ENCODE measurements around the gene DYNLT4.
"Not testable (repeated sequence)": the region's sequence is repeated elsewhere in the genome, so short reads cannot be mapped to it uniquely, and the experiment has no call there.

Gene DYNLT4

DNA sequence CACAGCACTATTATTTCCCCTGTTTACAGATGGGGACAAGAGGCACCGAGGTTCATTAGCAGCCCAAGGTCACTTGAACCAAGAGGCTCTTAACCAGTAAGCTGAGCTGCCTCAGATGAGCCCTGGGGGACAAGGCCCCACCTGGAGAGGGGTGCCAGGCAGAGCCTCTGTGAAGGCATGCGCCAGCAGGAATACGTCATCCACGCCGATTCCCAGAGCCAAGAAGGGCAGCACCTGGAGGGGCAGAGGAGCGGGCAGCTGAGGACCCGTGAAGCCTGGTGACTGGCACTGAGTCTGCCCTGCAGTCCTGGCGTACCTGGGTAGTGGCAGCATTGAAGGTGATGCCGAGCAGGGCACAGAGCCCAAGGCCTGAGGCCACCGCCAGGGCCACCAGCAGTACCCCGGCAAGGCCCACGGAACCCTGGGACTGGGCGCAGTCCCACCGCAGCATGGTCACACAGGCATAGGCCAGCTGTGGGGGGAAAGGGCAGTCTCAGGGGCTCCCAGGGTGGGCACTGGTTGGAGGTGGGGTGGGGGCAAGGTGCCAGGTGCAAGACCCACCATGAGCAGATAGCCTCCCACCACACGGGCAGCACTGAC is 21.8 kb upstream of the DYNLT4 start:
- DNase-seq = no peak

DNA sequence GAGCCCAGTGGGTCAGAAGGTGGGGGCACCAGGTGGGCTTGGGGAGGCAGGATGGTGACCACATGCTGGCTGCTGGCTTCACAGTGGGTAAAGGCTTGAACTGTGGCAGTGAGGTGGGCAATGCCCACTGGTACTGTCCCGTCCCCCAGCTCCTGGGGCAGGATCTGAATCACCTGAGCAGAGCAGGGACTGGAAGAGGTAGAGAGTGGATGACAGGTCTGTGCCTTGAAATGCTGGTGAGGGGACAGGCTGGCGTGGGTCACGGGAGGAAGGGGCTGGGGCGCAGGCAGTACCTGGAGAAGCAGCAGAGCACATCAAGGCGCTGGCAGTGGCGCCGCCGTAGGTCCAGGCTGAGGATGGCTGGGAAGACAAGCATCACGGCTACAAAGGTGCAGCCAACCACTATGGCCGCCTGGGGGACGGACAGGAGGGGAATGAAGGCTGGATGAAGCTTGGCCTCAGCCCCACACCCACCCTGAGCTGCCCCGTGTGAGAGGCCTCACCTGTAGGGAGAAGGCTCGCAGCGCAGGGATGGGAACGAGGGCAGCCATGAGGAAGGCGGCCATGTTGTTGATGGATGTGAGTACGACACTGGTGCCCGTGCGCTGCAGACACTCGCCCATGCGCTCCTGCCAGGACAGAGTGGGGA is 21.0 kb upstream of the DYNLT4 start:
- no peak for DNase-seq

DNA sequence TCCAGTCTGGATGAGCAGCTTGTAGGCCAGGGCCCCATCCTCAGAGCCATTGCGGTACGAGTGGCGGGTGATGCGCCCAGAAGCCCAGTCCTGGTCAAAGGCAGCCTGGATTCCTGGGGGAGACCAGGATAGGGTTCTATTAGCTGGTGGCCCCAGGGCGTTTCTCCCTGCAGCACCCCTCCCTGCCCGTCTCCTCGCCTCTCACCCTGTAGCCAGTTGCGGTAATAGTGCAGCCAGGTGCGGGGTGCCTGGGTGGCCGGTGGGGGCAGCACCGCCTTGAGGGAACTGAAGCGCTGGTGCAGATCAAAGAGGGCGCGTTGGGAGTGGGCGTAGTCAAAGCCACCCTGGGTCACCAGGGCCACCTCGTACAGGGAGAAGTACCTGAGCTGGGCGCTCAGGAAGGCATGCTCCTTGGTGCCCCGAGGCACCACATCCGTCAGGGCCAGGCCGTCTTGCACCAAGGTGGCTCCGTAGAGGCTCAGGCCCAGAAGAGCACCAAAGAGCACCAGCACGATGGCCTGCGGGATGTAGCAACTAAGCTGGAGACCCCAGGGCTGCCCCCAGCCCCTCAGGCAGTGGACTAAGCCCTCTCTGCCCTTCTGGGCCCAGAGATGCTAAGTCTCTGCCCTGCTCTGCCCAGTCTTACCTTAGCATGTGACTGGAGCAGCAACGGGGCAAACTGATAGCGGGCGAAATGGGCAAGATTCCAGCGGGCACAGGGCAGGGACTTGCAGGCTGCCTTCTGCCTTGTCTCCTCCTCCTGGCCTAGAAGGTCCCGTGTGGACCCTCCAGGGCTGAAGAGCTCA is 20.2 kb upstream of the DYNLT4 start:
- DNase-seq = no peak

DNA sequence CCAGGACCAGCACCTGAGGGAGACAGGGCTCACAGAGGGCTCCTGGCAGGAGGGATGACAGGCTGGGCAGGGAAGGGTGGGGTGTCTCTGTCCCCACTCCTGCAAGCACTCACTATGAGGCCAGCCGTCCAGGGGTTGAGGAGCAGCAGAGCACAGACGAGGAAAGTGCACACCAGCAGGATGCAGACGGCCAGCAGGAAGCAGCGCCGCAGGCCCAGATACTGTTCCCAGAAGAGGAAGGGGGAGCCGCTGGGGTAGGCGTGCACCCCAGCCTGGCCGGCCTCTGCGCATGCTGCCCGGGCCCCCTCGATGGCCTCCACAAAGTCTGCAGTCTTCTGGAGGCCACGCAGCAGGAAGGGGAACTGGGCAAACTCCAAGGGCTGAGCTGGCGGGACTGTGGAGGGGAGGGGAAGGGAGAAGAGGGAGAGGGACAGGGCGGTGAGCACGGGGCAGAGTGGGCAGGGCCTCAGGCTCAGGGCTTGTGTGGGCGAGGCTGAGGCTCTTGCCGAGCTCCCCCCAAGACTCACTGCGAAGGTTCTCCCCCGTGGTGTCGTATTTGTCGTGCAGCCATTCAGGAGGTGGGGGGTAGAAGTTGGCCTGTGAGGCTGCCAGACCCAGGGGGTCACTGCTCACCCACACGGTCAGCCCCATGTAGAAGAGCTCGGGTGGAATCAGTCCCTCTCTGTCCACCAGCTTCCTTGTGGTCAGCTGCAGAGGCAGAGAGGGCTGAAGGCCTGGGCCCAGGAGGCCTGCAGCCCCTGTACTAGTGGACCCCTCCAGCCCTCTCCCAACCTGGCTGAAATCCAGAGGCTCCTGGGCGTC is 19.4 kb upstream of the DYNLT4 start:
- DNase-seq = peak in 9 of 14 donors; percentile 16 to 65 (median 49)

DNA sequence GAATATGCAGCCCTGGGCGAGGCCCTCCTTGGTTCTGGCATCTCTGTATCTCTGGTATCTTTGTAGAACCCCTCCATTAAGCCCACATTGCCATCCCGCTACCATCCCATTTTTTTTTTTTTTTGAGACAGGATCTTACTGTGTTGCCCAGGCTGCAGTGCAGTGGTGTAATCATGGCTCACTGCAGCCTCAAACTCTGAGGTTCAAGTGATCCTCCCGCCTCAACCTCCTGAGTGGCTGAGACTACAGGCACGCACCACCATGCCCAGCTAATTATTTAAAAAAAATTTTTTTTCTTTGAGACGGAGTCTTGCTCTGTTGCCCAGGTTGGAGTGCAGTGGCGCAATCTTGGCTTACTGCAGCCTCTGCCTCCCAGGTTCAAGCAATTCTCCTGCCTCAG is 17.2 kb upstream of the DYNLT4 start:
- DNase-seq = not testable (repeated sequence)

DNA sequence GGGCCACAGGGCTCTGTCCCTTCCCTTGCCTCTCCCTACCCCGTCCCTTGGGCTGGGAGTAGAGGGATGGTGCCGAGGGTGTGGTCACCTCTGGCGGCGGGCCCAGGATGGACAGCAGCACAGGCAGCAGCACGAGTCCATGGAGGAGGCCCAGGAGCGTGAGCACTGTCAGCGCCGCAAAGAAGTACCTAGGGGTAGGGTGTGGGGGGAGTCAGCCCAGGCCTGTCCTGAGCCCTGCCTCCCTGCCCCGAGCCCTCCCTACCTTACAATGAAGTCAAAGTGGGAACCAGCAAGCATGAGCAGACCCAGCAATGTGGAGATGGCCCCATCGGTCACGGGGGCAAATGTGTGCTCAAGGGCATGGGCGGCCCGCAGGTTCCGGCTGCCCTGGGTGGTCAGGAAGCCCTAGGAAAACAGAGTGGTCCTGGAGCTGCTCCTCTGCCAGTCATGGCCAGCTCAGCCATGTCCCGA is 15.9 kb upstream of the DYNLT4 start:
- no peak for DNase-seq

DNA sequence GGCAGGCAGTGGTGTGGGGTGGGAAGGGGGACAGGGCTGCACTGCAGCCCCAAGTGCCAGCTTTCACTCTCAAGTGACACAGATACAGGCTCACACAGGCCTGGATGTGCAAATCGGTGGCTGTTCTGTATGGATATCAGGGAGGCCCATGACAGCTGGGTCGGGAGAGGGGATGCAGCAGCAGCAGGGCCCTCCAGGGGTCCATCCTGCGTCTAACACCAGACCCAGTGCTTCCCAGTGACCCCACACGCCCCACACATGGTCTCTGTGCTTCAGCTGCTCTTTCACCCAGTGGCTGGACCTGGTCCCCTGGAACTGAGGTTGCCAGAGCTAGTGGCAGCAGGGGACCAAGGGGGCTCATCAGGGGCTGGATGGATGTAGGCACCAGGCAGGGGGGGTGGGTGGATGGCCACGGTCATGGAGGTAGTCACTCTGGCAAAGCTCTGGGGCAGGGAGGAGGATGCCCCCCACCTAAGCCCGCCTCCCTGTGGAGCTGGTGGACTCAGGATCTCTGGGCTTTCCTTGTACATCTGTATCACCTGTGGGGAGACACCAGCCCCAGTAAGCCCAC is 15.1 kb upstream of the DYNLT4 start:
- DNase-seq = no peak

DNA sequence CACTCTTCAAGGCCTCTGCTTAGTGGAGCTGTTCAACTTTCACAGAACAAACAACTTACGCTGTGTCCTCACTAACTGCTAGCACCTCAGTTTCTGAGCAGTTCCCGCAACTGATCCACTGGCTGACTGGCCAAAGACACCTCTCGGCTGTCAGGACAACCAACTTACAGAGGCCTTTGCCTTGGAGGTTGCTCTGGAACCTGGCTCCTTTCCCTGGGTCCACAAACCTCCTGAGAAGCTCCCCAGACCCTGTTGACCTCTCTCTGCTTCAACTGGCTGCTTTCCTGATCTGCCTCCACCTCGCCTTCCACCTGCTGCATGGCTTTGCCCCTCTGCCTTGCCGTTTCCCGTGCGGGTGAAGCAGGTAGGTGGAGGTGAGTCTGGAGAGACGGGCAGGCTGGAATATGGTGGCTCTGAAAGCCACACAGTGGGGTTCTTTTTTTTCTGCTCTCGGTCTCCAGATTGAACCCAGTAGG is 14.1 kb upstream of the DYNLT4 start:
- no peak for DNase-seq

DNA sequence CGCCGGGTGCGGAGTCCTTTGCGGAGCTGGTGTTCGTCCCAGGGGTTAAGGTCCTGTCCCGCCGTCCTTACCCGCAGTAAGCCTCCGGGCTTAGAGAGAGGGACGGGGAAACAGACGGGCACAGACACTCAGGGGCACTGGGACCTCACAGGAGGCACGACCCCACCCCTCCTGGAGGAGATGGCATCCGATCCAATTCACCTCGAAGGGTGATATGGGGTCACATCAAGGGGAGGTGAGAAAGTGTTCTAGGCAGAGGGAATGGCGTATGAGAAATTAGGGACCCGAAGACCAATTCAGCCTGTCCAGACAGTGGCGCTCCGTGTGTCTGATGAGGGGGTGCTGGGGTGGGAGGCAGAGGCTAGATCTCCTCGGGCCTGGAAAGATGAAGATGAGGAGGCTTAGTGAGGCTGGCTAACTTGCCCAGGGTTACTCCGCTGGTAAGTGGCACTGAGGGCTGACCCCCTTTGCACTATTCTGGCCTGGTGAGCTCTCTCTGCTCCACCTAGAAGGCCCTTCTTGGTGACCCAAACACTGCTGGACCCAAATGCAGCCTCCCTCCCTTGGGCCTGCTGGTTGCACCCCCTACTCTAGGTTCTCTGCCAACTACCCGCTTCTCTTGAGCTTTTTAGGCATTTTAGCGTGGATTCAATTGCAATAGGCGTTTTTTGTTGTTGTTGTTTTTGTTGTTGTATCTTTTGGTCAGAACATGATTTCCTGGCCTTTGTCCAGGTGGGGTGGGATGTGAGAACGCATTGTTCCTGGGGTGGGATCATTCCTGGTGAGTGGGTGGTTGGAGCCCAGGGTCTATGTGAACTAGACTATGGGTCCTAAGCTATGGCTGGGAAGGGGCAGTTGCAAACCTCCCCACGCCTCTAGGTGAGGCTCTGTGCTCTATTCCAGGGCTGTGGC is 13.4 kb upstream of the DYNLT4 start:
- DNase-seq = peak in 1 of 14 donors; percentile 58

DNA sequence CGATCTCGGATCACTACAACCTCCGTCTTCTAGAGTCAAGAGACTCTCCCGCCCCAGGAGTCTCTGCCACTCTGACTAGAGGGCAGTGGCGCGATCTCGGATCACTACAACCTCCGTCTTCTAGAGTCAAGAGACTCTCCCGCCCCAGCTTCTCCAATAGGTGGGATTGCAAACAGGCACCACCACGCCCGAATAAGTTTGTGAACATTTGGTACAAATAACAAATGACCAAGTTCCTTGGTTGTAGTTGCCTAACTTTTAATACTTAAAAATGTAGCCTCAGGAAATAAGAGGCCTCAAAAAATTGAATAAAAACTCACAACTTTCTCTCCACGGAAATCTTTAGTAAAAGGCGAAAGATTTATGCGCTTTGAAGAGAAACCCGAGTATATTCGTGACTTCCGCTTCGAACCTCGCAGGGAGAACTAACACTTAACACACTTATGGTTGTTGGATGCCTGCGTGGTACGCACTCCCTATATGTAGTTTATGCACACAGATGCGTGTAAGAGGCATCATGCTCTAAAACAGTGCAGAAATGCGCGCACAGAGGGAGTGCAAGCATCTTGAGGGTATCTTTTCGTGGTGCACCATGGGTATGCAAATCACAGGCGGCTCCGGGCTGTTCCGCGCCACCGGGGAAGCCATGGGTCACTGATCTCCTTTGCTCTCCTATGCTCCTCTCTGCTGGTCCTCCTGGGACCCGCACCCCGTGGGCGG is 12.6 kb upstream of the DYNLT4 start:
- DNase-seq = peak in 11 of 14 donors; percentile 37 to 84 (median 67)

DNA sequence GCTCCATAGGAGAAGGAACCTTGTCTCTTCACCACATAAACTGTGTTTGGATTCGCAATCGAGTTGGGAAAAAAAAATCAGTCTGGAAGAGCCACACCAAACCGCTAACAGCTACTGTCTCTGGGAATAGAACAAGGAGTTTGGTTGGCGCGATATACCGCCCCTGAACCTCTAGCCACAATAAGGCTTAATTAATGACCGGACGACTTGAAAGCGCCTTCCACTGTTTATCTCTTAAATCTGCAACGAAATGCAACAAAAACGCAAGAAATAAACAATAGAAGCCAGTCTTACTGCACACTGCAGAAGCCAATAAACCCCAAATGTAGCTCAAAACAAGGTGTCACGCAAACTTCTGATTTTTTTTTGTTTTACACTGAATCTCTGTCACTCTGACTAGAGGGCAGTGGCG is 12.1 kb upstream of the DYNLT4 start:
- DNase-seq = peak in 2 of 14 donors; percentile 36 to 51

DNA sequence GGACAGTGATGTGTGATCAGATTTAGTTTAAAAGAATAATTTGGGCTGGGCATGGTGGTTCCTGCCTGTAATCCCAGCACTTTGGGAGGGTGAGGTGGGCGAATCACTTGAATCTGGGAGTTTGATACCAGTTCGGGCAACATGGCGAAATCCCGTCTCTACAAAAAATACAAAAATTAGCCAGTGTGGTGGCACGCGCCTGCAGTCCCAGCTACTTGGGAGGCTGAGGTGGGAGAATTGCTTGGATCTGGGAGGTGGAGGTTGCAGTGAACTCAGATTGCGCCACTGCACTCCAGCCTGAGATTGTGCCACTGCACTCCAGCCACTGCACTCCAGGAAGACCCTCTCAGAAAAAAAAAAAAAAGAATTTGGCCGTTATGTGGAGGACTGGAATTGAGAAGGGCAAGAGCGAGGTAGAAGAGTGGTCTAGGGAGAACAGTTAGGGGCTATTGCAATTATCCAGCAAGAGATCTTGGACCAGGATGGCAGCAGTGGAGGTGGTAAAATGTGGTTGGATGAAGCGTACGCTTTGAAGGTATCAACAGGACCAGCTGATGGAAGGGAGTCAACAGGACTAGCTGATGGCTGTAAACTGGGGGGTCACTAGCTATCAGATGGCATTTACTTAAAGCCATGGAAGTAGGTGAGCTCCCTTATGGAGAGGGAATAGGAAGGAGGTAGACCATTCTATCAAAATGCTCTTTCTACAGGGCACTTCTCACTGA is 10.8 kb upstream of the DYNLT4 start:
- no peak for DNase-seq

DNA sequence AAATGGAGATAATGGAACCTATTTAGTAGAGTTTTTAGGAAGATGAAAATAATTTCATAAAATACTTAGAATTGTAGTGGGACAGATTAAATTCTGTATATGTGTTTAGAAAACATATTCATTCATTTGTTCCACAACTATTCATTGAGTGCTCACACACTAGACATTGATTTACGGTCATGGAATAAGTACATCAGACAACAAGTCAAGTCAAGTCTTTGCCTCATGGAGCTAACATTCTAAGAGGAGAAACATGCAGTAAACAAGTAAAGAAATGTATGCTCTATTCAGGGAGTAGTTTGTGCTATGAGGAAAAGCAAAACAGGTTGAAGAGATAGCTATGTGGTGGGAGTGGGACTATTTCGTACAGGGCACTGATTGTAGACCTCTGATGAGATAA is 10.2 kb upstream of the DYNLT4 start:
- DNase-seq = no peak

DNA sequence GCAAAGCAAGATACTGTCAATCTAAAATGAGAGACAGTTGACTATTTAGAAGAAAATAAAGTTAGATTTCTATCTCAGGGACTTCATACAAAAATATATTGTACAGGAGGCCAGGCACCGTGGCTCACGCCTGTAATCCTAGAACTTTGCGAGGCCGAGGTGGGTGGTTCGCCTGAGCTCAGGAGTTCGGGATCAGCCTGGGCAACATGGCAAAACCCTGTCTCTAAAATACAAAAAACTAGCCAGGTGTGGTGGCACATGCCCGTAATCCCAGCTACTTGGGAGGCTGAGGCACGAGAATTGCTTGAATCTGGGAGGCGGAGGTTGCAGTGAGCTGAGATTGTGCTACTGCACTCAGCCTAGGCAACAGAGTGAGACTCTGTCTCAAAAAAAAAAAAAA is 8.8 kb upstream of the DYNLT4 start:
- not testable (repeated sequence) for DNase-seq

DNA sequence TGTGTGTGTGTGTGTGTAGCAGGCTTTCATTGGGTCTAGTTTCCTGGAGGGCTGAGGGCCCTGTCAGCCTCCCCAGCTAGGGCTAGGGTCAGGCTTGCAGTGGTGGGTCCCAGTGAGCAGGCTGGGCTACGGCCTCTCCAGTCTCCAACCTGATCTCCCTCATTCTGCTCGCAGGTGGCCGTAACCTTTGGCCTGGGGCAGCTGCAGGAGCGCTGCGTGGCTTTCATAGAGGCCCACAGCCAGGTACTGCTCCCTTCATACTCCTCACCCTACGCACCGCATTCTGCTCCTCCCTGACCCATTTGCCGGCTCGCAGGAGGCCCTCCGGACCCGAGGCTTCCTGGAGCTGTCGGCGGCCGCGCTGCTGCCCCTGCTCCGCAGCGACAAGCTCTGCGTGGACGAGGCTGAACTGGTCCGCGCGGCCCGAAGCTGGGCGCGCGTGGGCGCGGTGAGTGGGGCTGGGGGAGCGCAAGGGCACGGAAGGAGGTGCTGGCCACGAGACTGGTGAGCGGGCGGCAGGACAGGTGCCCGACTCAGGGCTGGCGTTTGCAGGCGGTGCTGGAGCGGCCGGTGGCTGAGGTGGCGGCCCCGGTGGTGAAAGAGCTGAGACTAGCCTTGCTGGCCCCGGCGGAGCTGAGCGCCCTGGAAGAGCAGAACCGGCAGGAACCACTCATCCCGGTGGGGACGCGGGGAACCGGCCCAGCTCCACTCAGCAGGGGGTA is 5.8 kb upstream of the DYNLT4 start:
- peak in 4 of 14 donors; percentile 50 to 64 (median 56) for DNase-seq

DNA sequence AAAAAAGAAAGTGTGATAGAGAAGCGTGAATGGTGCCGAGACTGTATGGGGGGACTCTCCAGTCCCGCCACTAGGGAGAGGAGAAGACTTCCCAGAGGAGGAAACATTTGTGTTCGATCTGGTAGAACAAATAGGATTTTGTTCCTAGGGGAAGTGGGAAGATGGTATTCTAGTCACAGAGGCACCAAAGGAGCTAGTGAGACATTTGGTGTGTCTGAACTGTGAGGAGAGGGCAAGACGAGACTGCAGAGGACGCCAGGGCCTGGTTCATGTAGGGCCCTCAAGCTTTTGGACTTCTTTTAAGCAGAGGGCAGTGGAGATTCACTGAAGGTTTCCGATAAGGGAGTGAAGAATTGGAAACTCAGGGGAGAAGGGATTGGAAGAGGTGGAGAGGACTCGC is 4.1 kb upstream of the DYNLT4 start:
- no peak for DNase-seq

DNA sequence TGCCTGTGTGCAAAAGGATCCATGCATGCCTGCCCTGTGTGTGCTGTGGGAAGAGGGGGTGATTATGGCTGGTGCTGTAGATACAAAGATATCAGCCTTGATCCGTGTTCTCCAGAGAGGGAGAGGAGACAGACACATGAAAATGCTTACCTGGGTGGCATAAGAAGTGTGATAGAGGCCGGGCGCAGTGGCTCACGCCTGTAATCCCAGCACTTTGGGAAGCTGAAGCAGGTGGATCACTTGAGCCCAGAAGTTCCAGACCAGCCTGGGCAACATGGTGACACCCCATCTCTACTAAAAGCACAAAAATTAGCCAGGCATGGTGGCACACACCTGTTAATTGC is 3.6 kb upstream of the DYNLT4 start:
- not testable (repeated sequence) for DNase-seq

DNA sequence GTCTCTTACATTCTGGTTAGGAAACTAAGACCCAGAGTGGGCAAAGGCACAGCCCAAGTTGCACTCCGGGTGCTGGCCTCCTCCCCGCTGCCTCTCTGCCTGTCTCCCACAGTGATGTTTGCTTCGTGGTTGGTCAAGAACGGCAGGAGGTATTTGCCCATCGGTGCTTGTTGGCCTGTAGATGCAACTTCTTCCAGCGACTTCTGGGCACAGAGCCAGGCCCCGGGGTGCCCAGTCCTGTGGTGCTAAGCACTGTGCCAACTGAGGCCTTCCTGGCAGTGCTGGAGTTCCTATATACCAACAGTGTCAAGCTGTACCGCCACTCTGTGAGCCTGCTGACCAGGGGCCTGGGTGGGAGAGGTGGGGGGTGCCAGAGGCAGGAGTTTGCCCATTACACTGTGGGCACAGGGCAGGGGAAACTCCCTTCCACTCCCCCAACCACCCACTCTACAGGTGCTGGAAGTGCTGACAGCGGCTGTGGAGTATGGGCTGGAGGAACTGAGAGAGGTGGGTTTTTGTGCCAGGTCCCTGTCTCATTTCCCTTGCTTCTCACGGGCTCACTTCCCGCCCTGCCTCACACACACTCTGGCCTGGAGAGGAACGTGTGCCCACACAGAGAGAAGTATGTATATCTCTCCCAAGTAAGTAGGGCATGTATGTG is 3.1 kb upstream of the DYNLT4 start:
- peak in 10 of 14 donors; percentile 14 to 84 (median 56) for DNase-seq

Measured in C1 segment of cervical spinal cord (tissue), 14 donors.